HL-60/S4 treated with phorbol 12-myristate 13-acetate at 8.2 ng/mL for 4 days and 3 days (cell line): ENCODE results near the gene PMIS2.
"Not testable (repeated sequence)": the region's sequence is repeated elsewhere in the genome, so short reads cannot be mapped to it uniquely, and the experiment has no call there.

Source experiments
- in situ Hi-C: fragments of 300-500 bp; cut with MboI; formaldehyde crosslinking; loops from 2 replicates; pipeline ENCODE4 v1.15.0; 2022; ENCODE audit warnings: low sequenced_read_pairs

Gene PMIS2

DNA sequence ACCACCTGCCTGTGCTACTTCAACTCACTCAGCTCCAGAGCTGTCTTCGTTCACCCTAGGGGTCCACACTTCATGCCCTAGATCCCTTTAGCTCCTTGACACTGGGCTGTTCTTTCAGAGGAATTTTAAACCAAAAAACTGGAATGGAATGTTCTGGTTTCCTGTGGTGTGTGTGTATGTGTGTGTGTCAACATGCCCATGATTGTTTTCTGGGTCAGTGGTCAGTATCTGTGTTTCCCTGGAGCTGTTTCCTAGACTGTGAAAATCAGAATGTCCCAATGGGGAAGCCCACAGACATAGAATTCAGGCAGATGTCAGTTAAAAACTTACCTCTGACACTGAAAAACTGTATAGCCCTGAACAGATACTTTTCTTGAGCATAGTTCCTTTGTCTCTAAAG is 1.3 kb downstream of the PMIS2 start:
- in situ Hi-C loops, result no loop called here

- in situ Hi-C loops, result no loop called here
Observed at GRCh38 chr19:35590875-35591274, 4.9 kb downstream of the PMIS2 start.

- in situ Hi-C loops, result no loop called here
Observed at GRCh38 chr19:35592226-35592625, 6.3 kb downstream of the PMIS2 start.

- in situ Hi-C loops, result not testable (repeated sequence)
Observed at GRCh38 chr19:35595026-35595425, 9.1 kb downstream of the PMIS2 start.

DNA sequence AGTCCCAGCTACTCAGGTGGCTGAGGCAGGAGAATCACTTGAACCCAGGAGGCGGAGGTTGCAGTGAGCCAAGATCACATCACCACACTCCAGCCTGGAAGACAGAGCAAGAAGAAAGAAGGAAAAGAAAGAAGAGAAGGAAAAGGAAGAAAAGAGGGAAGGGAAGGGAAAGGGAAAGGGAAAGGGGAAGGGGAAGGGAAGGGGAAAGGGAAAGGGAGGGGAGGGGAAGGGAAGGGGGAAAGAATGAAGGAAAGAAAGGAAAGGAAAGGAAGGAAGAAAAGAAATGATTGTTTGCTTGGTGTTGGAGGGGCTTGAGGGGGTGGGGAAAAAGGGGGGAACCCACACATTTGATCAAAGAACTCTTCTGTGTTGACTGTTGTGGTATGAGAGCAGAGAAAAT is 10.0 kb downstream of the PMIS2 start:
- in situ Hi-C loops, result no loop called here

DNA sequence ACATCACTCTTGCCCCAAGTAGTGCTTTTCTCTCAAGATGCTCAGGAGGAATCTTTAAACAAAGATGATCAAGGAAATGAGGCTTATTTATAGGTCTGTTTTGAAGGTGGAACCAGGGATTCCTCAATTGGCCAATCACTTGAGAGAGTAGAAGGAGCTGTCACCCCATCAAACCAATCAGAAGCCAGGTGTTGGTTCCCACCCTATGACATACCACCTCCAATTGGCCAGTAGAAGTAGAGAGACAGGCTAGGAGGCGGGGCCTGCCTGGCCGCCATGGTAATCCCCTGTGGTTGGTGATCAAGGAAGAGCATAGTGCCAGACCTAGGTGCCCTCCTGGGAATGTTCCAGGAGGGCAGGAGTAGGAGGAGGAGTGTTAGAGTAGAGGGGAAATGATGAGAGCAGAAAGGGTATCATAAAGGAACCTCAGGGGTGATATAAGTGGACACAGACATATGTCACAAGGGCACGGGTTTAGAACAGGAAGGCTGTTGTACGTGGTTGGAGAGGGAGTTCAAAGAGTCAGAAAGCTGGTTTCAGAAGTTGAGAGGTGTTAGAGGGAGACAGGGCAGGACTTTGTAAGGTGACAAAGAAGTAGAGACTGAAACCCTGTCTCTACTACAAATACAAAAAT is 10.5 kb downstream of the PMIS2 start:
- in situ Hi-C loops, result no loop called here

GRCh38 chr19:35601971-35602370 is 16.0 kb downstream of the PMIS2 start:
- in situ Hi-C loops, result no loop called here

DNA sequence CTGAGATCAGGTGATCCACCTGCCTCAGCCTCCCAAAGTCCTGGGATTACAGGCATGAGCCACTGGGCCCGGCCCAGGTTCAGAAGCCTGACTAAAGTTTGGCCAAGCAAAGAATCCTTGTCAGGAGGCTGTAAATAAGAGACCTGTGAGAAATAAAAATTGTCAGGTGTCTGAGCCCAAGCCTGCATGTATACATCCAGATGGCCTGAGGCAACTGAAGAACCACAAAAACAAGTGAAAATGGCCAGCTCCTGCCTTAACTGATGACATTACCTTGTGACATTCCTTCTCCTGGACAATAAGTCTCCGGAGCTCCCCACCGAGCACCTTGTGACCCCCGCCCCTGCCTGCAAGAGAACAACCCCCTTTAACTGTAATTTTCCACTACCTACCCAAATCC is 18.5 kb downstream of the PMIS2 start:
- in situ Hi-C loops, result not testable (repeated sequence)

DNA sequence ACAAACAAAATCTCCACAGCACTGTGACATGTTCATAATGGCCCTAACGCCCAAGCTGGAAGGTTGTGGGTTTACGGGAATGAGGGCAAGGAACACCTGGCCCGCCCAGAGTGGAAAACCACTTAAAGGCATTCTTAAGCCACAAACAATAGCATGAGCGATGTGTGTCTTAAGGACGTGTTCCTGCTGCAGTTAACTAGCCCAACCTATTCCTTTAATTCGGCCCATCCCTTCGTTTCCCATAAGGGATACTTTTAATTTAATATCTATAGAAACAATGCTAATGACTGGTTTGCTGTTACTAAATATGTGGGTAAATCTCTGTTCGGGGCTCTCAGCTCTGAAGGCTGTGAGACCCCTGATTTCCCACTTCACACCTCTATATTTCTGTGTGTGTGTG is 21.2 kb downstream of the PMIS2 start:
- in situ Hi-C loops, result not testable (repeated sequence)

- in situ Hi-C loops, result no loop called here
Observed at GRCh38 chr19:35607661-35608060, 21.7 kb downstream of the PMIS2 start.

DNA sequence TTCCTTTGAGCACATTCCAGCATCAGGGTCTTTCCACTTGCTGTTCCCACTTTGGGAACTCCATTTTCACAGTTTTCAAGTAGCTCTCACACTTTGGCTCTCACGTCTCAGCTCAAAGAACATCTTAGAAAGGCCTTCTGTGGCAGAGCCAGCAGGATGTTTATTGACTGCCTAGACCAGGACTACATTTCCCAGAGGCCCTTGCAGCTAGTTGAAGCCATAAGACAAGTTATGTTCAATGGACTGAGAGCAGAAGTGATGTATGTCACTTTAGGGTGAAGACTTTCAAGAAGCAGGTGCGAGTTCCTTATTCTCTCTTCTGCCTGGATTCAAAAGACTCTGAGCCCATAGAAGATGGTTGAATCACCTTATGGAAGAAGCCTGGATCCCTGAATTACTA is 22.3 kb downstream of the PMIS2 start:
- in situ Hi-C loops, result no loop called here

GRCh38 chr19:35609851-35610353 is 23.9 kb downstream of the PMIS2 start:
- in situ Hi-C loops, result no loop called here

GRCh38 chr19:35612224-35612558 is 26.2 kb downstream of the PMIS2 start:
- in situ Hi-C loops, result no loop called here

GRCh38 chr19:35612559-35613321 is 26.8 kb downstream of the PMIS2 start, which contains the start of gene HAUS5:
TSS of gene HAUS5 (plus strand) at chr19:35612735. CDS start at chr19:35612795, 60 bp downstream.
- in situ Hi-C loops, result no loop called here

- in situ Hi-C loops, result no loop called here
Observed at GRCh38 chr19:35613574-35613973, 27.6 kb downstream of the PMIS2 start.

DNA sequence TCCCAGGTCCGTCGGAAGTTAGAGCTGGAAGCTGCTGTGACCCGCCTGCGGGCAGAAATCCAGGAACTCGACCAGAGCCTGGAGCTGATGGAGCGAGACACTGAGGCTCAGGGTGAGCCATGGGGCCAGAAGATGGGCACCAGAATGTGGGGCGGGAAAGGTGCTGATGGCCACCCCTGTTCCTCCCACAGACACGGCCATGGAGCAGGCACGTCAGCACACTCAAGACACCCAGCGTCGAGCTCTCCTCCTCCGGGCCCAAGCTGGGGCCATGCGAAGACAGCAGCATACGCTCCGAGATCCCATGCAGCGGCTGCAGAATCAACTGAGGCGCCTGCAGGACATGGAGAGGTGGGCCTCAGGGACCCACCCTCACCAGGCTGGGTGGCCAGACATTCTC is 29.1 kb downstream of the PMIS2 start:
- in situ Hi-C loops, result no loop called here

GRCh38 chr19:35618857-35619256 is 32.9 kb downstream of the PMIS2 start:
- in situ Hi-C loops, result no loop called here

GRCh38 chr19:35619290-35619923 is 33.4 kb downstream of the PMIS2 start:
- in situ Hi-C loops, result no loop called here

DNA sequence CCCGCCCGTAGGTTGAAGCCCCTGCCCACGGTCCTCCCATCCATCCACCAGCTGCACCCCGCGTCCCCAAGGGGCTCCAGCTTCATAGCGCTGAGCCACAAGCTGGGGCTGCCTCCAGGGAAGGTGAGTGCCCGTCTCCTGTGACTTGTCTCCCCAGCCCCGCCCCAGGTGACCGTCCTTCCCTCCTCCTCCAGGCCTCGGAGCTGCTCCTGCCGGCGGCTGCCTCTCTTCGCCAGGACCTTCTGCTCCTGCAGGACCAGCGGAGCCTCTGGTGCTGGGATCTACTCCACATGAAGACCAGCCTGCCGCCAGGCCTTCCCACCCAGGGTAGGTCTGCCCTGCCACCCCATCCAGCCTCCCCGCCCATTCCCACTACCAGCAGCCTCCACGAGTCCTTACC is 34.0 kb downstream of the PMIS2 start:
- in situ Hi-C loops, result no loop called here

DNA sequence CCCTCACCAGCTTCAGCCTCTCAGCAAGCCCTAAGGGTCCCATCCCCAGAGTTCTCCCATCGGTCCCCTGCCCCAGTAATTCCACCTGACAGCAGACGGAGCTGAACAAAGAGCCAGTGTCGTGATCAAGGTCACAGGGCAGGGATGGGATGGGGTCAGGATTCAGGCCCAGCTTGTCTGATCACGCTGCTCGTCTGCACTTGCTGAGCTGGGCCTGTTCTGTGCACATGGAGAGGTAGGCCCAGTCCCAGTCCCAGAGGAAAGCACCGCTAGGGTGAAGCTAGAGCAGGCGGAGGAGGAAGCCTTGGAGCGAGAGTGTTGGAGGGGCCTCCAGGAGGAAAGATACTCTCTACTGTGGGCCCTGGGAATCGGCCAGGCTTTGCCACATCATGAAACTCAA is 35.7 kb downstream of the PMIS2 start:
- in situ Hi-C loops, result no loop called here

- in situ Hi-C loops, result no loop called here
Observed at GRCh38 chr19:35622750-35623149, 36.8 kb downstream of the PMIS2 start.
